Measurements from ENCODE around the gene UFSP1. TPM values are rescaled to one million over a fixed set of nuclear protein-coding genes. Genes with fewer than 3 reads are reported as not detected.

The UFSP1 gene
- total and polyA plus RNA-seq, 2 experiments from 2014 or later = 3.9 to 16.0 TPM

GRCh38 chr7:100895956-100896731, 6.6 kb upstream of the UFSP1 start:
- peaks cover 25% of the 10 kb centered on the region for H3K27me3 ChIP-seq

GRCh38 chr7:100895701-100895955, 6.1 kb upstream of the UFSP1 start, which contains the start of gene ACHE:
TSS of gene ACHE (minus strand) at chr7:100895888. CDS start at chr7:100894232, 1,656 bp downstream.
- DNase-seq (ENCODE audit: low read depth in 1 of 2, low spot score in 1 of 2) = peak in 1 of 2 donors; percentile 74
- Histone ChIP-seq H3K4me1 (ENCODE audit: low read depth) (peaks cover 6% of the 10 kb centered on the region), H3K27me3 (peaks cover 25% of the 10 kb centered on the region), H3K27ac (no peak within 1 kb of the TSS), H3K4me3 (peak within 1 kb of the TSS; percentile 62), H3K9me3 (ENCODE audit: low read depth) (no peaks in the 10 kb centered on the region), H3K36me3 (no peaks in the 10 kb centered on the region)
- no peak for TF ChIP-seq CTCF (IDR thresholded peaks at IDR 0.05; ENCODE audit: low read depth, low read length)

More at GRCh38 chr7:100895956-100896731, 6.6 kb upstream of the UFSP1 start:
- Histone ChIP-seq H3K27ac (no peak overlapping the region), H3K4me3 (peak overlapping the region; percentile 62), H3K4me1 (ENCODE audit: low read depth) (peaks cover under 1% of the 10 kb centered on the region), H3K36me3 (no peaks in the 10 kb centered on the region), H3K9me3 (ENCODE audit: low read depth) (no peaks in the 10 kb centered on the region)
- TF ChIP-seq CTCF (IDR thresholded peaks at IDR 0.05; ENCODE audit: low read depth, low read length) = no peak
- peak in 1 of 2 donors; percentile 39 for DNase-seq (ENCODE audit: low read depth in 1 of 2, low spot score in 1 of 2)

GRCh38 chr7:100894860-100895700, 5.6 kb upstream of the UFSP1 start:
- H3K4me1 ChIP-seq (ENCODE audit: low read depth) = peaks cover 7% of the 10 kb centered on the region
- H3K27ac ChIP-seq = no peak overlapping the region
- no peaks in the 10 kb centered on the region for H3K36me3 ChIP-seq
- peak; percentile 82 for TF ChIP-seq CTCF (IDR thresholded peaks at IDR 0.05; ENCODE audit: low read depth, low read length)
- H3K9me3 ChIP-seq (ENCODE audit: low read depth) = no peaks in the 10 kb centered on the region
- DNase-seq (ENCODE audit: low read depth in 1 of 2, low spot score in 1 of 2) = peak in 1 of 2 donors; percentile 84
- H3K4me3 ChIP-seq = peak overlapping the region; percentile 62
- H3K27me3 ChIP-seq = peaks cover 25% of the 10 kb centered on the region

- Histone ChIP-seq H3K9me3 (ENCODE audit: low read depth) (no peaks in the 10 kb centered on the region), H3K27me3 (peaks cover 25% of the 10 kb centered on the region), H3K4me3 (peak overlapping the region; percentile 62), H3K27ac (no peak overlapping the region), H3K4me1 (ENCODE audit: low read depth) (peaks cover 7% of the 10 kb centered on the region), H3K36me3 (no peaks in the 10 kb centered on the region)
- DNase-seq (ENCODE audit: low read depth in 1 of 2, low spot score in 1 of 2) = no peak
- TF ChIP-seq CTCF (IDR thresholded peaks at IDR 0.05; ENCODE audit: low read depth, low read length) = no peak
These were observed 4.6 kb upstream of the UFSP1 start for GRCh38 chr7:100893910-100894721.

GRCh38 chr7:100893318-100893895, 3.9 kb upstream of the UFSP1 start:
- Histone ChIP-seq H3K4me3 (no peak overlapping the region), H3K27ac (no peak overlapping the region), H3K9me3 (ENCODE audit: low read depth) (no peaks in the 10 kb centered on the region), H3K36me3 (peaks cover 3% of the 10 kb centered on the region), H3K4me1 (ENCODE audit: low read depth) (peaks cover 12% of the 10 kb centered on the region), H3K27me3 (peaks cover 25% of the 10 kb centered on the region)
- no peak for DNase-seq (ENCODE audit: low read depth in 1 of 2, low spot score in 1 of 2)
- TF ChIP-seq CTCF (IDR thresholded peaks at IDR 0.05; ENCODE audit: low read depth, low read length) = no peak

All from cardiac muscle cell (in vitro differentiated cells and primary cell).